ENCODE measurements around the gene PRDX2.

PRDX2 gene

GRCh38 chr19:12792051-12792852 is 9.3 kb downstream of the PRDX2 start:
- peak; percentile 73 for DNase-seq

GRCh38 chr19:12791345-12792050 is 10.1 kb downstream of the PRDX2 start, which contains the start of gene JUNB:
JUNB (plus strand) TSS chr19:12791486; CDS start chr19:12791772, 286 bp downstream.
- DNase-seq, result peak; percentile 98

GRCh38 chr19:12790628-12791344 is 10.8 kb downstream of the PRDX2 start:
- no peak for DNase-seq

- DNase-seq, result peak; percentile 97
Measured at GRCh38 chr19:12789904-12790619, 11.5 kb downstream of the PRDX2 start.

- DNase-seq, result peak; percentile 39
Measured at GRCh38 chr19:12789098-12789903, 12.3 kb downstream of the PRDX2 start.

GRCh38 chr19:12788682-12789097 is 12.9 kb downstream of the PRDX2 start:
- DNase-seq, result peak; percentile 63

- no peak for DNase-seq
Measured at GRCh38 chr19:12788042-12788681, 13.4 kb downstream of the PRDX2 start.

GRCh38 chr19:12787458-12787857 is 14.1 kb downstream of the PRDX2 start:
- DNase-seq, result no peak

GRCh38 chr19:12786952-12787351 is 14.6 kb downstream of the PRDX2 start:
- DNase-seq, result no peak

GRCh38 chr19:12786141-12786870 is 15.3 kb downstream of the PRDX2 start:
- peak; percentile 38 for DNase-seq

- DNase-seq, result no peak
Measured at GRCh38 chr19:12785431-12786031, 16.1 kb downstream of the PRDX2 start.

- DNase-seq, result peak; percentile 77
Measured at GRCh38 chr19:12784871-12785430, 16.6 kb downstream of the PRDX2 start.

GRCh38 chr19:12784394-12784870 is 17.2 kb downstream of the PRDX2 start:
- peak; percentile 45 for DNase-seq

- DNase-seq, result no peak
Measured at GRCh38 chr19:12783849-12784393, 17.7 kb downstream of the PRDX2 start.

GRCh38 chr19:12783291-12783848 is 18.2 kb downstream of the PRDX2 start:
- peak; percentile 29 for DNase-seq

GRCh38 chr19:12782424-12783290 is 18.9 kb downstream of the PRDX2 start:
- peak; percentile 94 for DNase-seq

- no peak for DNase-seq
Measured at GRCh38 chr19:12782174-12782423, 19.5 kb downstream of the PRDX2 start.

Measured in CD4-positive, alpha-beta T cell treated with Interleukin-4 for 4 hours (primary cell).